T-helper 1 cell (primary cell): ENCODE results near the gene MYH16.
"Not testable (repeated sequence)": the region's sequence is repeated elsewhere in the genome, so short reads cannot be mapped to it uniquely, and the experiment has no call there.

ENCODE experiments used
- DNase-seq, 5 donors: peaks; one replicate each; pipeline ENCODE4 v3.0.0-alpha.2; 2012 to 2020

MYH16 gene

DNA sequence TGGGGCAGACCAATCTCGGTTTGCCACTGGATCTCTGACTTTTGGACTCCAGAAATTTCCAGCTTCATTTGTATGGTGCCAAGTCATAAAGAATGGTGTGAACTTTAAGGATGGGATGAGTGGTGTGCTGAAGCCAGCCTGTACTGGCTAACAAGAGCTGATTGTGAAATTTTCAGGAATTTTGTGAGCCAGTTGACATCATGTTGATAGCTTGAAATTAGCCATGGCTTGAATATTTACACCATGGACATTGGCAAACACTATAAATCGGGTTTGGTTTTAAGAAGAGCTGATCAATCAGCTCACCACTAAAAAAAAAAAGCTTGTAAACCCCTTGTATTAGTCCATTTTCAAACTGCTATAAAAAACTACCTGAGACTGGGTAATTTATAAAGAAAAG, 14.1 kb upstream of the MYH16 start:
- DNase-seq: no peak

DNA sequence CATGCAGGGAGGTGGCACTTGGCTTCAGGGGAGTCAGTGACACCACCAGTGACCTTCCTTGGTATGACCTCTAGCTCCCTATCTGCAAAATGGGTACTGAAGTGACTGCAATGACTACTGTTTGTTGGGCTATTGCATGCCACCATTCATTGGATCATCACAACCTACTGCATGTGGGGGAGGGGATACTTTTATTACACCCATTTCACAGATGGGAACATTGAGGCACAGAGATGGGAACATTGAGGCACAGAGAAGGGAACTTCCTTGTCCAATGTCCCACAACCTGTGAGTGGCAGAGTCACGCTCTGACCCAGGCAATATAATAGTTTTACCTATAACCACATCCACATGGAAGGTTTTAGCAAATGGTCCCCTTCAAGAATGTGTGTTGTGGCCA, 12.2 kb upstream of the MYH16 start:
- DNase-seq: no peak

DNA sequence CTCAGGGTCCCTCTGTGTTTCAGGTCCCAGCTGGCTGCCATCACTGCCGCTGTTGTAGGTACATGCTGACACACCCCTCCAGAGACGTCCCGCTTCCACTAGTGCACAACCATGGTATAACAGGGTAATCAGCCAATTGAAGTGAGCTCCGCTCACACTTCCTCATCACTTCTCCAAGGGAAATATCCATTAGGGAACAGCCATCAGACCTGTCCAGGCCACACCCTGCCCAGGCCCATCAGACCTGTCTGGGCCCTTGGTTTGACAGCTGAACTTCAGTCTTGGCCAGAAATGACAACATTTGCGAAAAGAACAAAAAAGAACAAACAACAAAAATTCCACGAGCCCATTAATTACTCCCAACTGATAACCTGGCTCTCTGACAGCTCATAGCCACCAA, 11.0 kb upstream of the MYH16 start:
- no peak for DNase-seq

DNA sequence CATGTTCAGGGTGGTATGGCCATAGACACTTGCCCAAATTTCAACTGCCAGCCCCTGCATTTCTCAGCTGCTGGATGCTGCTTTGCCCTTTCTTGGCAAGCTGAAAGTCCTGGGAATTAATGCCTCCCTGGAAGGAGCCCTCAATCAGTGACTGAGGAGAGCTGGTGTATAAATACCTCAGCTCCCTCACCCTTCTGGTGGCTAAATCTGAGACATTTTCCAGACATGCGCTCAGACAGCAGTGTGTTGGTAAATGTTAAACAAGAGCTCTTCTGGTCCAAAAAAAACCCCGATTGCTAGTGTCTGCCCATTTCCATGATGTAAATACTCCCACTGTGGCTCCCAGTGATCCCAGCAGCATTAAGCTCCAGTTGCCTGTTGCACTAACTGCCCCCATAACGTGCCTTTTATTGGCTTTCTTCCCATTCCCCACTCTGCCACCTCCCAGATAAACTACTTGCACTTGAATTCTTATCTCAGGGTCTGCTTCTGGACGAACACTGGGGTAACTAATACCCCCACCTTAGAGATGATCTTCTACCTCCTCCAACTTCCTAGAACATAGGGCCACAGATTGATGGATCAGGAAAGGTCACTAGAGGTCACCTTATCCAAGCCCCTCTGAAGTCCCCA, 6.7 kb upstream of the MYH16 start:
- DNase-seq: no peak

DNA sequence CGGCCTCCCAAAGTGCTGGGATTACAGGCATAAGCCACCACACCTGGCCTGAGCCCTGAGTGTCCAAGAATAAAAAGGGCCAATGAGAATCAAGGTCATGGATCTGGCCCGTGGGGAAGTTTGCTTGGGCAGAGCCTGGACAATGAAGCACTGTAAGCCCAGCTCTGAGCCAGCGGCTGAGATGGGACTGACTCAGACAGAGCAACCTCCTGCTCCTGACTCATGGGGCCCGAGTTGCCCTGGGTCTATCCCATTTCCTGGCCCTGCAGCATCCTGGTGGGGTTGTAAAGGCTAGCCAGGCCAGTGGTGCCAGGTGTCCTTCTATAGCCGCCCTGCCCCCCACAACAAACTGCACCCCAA, 5.2 kb upstream of the MYH16 start:
- no peak for DNase-seq

DNA sequence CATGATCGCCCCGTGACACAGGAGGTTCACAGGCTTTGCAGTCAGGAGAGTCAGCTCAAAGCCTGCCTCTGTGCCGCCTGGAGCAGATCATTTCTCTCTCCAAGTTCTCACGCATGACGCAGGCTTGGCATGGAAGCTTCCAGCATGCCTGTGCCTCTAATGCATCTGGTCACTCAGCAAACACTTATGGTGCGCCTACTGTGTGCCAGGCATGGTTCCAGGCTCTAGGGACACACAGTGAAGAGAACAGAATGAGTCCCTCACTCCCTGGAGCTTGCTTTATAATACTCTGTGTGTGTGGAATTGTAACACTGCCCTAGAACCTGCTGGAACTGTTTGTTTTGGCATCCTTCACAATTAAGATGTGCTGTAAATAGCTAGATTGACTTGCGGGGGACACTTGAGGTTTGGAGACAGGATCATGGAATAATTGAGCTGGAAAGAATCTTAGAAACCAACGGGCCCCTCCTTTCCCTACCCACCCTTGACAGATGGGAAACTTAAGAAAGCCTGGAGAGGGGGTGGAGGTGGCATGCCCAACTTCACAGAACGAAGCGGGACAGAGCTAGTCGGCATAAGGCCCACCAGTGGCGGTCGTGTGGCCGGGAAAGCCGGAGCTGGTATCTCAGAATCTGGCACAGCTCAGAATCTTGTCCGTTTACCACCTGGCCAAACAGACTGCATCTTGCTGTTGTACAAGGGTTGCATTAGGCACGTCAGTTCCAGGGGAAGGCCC, 4.6 kb upstream of the MYH16 start:
- no peak for DNase-seq

DNA sequence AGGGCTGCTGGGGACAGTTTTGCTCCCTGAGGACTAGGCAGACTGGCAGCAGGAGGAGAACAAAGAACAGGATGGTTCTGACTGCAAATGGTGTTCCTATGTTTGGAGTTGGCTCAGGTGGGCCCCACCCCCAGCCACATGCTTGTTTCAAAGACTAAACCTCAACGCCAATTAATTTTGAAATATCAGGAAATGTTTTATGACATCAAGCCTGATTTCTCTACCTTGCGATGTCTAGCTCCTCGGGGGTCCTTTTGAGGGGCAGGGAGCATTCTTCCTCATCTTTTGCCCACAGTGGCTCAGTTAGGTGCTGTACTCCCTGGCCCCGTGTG, 4.1 kb upstream of the MYH16 start:
- DNase-seq: no peak

DNA sequence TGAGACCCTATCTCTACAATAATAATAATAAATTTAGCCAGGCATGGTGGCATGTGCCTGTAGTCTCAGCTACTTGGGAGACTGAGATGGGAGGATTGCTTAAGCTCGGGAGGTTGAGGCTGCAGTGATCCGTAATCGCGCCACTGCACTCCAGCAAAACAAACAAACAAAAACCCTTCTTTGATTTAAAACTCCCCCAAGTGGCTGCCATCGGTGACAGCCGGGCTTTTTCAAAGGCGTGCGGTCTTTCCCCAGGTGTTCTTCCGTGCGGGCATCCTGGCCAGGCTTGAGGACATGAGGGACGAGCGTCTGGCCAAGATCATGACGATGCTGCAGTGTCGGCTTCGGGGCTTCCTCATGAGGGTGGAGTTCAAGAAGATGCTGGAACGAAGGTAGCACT, 1.9 kb upstream of the MYH16 start:
- no peak for DNase-seq

DNA sequence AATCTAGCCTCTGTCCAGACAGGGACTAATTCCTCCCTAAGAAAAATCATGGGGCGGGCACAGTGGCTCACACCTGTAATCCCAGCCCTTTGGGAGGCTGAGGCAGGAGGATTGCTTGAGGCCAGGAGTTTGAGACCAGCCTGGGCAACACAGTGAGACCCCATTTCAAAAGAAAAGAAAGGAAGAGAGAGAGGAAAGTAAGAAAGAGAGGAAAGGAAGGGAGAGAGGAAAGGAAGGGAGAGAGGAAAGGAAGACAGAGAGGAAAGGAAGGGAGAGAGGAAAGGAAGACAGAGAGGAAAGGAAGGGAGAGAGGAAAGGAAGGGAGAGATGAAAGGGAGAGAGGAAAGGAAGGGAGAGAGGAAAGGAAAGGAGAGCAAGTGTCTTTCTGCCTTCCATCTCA, 922 bp downstream of the MYH16 start:
- DNase-seq: not testable (repeated sequence)

DNA sequence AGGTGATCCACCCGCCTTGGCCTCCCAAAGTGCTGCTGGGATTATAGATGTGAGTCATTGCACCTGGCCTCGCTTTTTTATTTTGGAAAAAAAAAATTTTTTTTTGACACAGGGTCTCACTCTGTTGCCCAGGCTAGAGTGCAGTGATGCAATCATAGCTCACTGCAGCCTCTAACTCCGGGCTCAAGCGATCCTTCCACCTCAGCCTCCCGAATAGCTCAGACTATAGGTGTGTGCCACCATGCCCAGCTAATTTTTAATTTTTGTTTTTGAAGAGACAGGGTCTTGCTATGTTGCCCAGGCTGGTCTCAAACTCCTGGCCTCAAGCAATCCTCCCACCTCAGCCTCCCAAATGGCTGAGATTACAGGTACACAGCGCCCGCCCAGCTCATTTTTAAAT, 2.3 kb downstream of the MYH16 start:
- not testable (repeated sequence) for DNase-seq

DNA sequence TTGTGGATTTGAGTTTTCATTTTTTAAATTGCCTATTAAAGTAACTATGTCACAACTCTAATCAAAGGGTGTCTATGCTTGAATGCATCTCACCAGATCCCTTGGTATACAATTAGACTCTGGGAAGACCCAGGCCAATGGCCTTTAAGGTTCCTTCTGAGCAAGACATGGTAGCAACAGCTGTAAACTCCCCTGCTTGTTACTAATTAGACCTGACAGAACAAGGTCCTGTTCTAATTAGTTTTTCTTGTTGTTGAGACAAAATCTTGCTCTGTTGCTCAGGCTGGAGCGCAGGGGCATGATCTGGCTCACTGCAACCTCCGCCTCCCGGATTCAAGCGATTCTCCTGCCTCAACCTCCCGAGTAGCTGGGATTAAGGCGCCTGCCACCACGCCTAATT, 2.9 kb downstream of the MYH16 start:
- no peak for DNase-seq

DNA sequence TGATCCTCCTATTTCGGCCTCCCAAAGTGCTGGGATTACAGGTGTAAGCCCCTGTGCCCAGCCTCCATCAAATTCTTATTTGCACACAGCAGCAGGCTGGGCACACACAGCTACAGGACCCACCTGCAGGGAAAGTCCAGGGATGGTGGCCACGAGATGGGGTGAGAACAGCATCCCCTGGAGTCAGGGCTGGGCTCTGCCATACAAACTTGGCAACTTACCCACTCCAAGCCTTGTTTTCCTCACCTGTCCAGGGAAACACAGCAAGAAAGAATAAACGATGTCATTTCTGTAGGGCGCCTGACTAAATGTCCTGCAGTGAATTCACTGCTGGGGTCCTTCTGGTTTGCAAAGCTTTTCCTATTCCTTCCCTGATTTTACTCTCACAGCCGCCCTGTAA, 5.5 kb downstream of the MYH16 start:
- DNase-seq: no peak

DNA sequence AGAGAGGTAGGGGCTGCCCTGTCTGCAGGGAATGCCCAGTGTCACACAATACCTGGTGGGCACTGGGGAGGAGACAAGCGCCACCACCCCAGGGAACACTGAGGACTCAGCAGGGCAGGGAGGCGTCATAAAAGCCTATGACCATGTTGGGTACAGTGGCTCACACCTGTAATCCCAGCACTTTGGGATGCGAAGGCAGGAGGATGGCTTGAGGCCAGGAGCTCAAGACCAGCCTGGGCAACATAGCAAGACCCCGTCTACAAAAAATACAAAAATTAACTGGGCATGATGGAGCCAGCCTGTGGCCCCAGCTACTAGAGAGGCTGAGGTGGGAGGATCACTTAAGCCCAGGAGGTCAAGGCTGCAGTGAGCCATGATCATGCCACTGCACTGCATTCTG, 11.5 kb downstream of the MYH16 start:
- DNase-seq: not testable (repeated sequence)

DNA sequence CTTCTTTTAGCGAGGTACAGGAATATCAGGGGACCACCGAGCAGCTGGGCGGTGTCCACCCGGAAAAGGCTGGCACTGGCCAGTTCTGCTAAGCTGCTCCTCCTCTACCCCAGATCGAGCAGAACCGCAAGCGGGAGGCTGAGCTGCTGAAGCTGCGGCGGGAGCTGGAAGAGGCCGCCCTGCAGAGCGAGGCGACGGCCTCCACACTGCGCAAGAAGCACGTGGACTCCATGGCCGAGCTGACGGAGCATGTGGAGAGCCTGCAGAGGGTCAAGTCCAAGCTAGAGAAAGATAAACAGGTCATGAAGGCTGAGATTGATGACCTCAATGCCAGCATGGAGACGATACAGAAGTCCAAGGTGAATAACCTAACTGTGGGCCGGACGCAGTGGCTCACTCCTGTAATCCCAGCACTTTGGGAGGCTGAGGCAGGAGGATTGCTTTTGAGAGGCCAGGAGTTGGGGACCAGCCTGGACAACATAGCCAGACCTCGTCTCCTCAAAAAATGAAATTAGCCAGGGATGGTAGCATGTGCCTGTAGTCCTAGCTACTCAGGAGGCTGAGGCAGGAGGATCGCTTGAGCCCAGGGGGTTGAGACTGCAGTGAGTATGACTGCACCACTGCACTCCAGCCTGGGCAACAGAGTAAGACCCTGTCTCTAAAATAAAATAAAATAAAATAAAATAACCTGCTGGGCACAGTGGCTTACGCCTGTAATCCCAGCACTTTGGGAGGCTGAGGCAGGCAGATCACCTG, 15.3 kb downstream of the MYH16 start:
- no peak for DNase-seq

DNA sequence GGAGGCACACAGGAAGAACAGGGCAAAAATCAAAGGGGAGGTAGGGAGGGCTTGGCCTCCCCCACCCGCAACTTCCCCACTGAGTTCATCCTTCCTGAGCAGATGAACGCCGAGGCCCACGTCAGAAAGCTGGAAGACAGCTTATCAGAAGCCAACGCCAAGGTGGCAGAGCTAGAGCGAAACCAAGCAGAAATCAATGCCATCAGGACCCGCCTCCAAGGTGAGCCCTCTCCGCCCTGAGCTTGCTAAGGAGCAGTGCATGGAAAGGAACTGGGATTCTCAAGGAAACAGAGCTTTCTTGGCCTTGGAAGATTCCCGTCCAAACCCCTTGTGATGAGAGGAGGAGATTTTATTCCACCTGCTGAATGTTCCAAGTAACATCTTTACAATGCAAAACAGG, 16.5 kb downstream of the MYH16 start:
- no peak for DNase-seq

DNA sequence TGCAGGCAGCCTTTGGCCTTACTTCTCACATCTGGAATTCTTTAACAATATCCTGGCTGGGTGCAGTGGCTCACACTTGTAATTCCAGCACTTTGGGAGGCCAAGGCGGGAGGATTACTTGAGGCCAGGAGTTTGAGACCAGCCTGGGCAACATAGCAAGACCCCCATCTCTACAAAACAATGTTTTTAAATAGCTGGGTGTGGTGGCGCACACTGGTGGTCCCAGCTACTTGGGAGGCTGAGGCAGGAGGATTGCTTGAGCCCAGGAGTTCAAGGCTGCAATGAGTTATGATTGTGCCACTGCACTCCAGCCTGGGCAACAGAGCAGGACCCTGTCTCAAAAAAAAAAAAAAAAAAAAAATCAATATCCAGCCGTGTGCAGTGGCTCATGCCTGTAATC, 17.5 kb downstream of the MYH16 start:
- not testable (repeated sequence) for DNase-seq

DNA sequence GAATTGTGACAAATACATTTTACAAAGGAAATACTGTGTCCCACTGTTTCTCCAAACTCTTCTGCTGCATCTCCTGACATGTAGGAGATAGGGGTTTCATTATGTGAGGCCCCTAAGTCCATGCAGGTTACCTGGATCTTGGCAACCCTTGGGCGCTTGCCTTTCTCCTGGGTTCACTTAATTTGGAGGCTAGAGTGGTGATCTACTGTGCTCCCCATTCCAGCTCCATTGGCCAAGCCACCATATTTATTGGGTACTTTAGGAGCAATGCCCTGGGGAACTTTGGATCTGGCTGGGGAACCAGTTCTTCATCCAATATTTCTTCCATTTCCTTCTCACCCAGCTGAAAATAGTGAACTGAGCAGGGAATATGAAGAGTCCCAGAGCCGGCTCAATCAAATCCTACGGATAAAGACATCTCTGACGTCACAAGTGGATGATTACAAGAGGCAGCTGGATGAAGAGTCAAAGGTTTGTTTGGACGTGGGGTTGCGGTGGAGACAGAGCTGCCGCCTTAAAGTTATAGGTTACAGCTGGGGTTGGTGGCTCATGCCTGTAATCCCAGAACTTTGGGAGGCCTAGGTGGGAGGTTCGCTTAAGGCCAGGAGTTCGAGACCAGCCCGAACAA, 18.5 kb downstream of the MYH16 start:
- no peak for DNase-seq

DNA sequence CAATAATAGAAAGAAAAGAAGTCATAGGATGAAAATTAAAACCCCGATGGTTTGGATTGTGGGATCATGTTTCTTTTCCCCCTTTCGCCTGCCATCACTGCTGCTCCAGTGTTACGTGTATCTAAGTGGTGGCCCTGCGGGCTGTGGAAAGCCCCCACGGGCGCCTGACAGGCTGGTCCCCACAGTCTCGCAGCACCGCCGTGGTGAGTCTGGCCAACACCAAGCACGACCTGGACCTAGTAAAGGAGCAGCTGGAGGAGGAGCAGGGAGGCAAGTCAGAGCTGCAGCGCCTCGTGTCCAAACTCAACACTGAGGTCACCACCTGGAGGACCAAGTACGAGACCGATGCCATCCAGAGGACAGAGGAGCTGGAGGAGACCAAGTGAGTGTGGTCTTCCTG, 19.5 kb downstream of the MYH16 start:
- no peak for DNase-seq

DNA sequence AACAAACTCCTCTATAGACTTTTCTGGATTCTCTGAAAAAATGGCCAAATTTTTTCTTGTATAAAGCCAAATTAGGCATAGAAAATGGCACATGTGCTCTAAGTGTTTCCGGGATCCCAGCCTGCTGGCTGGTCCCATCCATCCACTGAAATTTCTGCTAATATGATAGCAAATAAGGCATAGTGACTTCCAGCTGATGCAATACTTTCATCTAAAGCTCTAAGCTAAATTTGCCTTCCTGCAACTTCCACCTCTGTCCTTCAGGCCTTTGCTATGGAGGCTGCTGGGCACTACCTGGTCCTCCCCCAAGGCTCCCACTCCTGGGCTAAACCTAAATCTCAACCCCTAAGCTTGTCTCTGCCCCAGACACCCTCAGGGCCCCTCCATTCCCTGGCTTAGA, 20.5 kb downstream of the MYH16 start:
- no peak for DNase-seq

DNA sequence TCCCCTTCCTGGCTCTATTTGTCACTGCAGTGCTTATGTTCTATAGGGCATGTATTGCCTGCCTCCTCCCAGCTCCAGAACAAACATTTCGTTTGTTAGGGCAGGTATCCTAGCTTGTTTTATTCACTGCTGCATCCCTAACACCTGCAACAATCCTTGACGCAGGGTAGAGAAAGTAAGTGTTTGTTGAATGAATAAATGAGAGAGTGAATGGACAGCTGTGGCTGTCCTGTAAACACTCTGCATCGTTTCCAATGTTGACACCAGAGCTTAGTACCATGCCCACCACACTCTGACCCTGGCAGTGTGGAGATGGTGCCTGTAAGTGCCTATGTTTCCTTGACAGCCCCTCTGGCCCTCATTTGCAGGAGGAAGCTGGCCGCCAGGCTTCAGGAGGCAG, 21.0 kb downstream of the MYH16 start:
- no peak for DNase-seq

DNA sequence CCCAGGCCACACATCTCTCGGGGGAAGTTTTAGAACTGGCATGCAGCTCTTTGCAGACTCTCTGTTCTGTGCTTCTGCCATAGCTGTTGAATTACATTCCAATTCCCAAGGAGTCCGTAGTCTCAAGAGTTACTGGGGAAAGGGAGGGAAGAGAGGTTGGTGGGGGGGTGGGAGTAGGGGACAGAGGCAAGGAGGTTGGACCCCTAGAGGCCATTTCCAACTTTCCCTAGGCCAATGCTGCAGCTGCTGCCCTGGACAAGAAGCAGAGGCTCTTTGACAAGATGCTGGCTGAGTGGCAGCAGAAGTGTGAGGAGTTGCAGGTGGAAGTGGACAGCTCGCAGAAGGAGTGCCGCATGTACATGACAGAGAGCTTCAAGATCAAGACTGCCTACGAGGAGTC, 23.8 kb downstream of the MYH16 start:
- no peak for DNase-seq

DNA sequence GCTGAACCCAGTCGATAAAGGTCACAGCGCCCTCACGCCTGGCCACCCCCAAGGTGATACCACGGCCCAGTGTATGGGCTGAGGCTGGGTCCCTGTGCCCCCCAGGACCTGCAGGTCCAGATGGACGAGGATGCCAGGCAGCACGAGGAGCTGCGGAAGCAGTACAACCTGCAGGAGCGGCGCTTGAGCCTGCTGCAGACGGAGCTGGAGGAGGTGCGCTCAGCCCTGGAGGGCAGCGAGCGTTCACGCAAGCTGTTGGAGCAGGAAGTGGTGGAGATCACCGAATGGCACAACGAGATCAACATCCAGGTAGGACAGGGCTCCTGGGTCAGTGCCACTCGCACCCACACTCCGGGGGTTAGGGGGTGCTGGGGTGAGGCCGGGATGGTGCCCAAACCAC, 28.9 kb downstream of the MYH16 start:
- DNase-seq: no peak

DNA sequence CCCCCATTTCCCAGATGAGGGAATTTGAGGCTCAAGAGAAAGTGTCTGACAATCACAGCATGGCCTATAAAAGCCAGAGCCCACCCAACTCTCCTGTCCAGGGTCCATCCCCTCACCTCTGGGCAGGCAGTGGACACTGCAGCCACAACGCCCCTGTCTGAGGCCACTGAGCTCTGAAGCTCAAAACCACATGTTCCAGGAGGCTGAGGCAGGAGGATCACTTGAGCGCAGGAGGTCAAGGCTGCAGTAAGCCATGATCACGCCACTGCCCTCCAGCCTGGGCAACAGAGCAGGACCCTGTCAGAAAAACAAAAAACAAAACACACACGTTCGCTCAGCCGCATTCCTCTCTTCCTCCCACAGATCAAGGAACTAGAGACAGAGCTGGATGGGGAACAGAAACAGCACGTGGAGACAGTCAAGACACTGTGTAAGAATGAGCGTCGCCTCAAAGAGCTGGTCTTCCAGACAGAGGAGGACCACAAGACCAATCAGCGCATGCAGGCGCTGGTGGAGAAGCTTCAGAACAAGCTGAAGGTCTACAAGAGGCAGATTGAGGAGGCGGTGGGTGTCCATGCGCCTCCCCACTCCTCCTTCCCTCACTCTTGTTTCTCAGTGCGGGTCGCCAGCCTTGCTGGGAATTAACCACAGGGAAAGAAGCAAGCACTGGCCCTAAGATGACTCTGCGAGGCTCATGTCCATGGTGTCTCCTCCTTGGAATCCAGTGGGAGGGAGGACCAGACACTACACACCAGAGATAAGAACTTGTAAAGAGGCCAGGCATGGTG, 33.0 kb downstream of the MYH16 start:
- no peak for DNase-seq
